NT2/D1 (cell line): Measurements from ENCODE around the gene PPT2.

ENCODE experiments used
- SUZ12 ChIP-seq: IDR thresholded peaks from 2 replicates; pipeline ENCODE4 v1.6.1; 2011; ENCODE audit not compliant: insufficient read length, insufficient read depth; ENCODE audit errors: extremely low read depth
- YY1 ChIP-seq: IDR thresholded peaks from 2 replicates; pipeline ENCODE4 v1.6.1; 2011; ENCODE audit not compliant: insufficient read length, insufficient read depth
- ZNF274 ChIP-seq: IDR thresholded peaks from 2 replicates; pipeline ENCODE4 v1.6.1; 2011; ENCODE audit warnings: mild to moderate bottlenecking, low read depth, low read length

DNA sequence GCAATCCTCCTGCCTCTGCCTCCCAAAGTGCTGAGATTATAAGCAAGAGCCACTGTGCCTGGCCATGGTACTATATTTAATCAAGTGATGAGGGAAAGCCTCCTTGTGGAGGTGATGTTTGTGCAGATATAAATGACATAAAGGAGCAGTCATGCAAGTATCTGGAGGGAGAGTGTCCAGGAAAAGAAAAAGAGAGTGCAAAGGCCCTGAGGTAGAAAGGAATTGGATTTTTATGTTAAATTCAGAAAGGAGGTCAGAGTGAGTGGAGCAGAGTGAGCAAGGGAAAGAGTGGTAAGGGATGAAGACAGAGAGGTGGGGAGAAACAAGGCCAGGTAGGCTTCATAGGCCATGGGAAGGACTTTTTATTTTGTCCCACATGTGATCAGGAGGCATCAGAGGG lies 16.5 kb upstream of the PPT2 start:
- no peak for TF ChIP-seq SUZ12
- no peak for TF ChIP-seq YY1
- no peak for TF ChIP-seq ZNF274
